B cell (primary cell): ENCODE measurements around the gene TRMT6. TPM values are rescaled to one million over a fixed set of nuclear protein-coding genes. Genes with fewer than 3 reads are reported as not detected.
A peak's percentile ranks its signal among the peaks of the same experiment; 100 is the strongest.

Experiments
- ATAC-seq: fragments of 200-7000 bp; cut with Tn5 transposase; one replicate; pipeline ENCODE4 v1.10.0; 2021; ENCODE audit warnings: low read depth, mild to moderate bottlenecking, moderate number of reproducible peaks, moderate library complexity
- CTCF ChIA-PET: fragments of 350-600 bp; sonication (Branson Sonifier 250); formaldehyde crosslinking; loops from one replicate; lab custom pipeline; 2021; ENCODE audit warnings: antibody characterized with exemption, inconsistent platforms; lab: Charles Lee
- POLR2A ChIA-PET: fragments of 350-600 bp; sonication (Branson Sonifier 250); formaldehyde crosslinking; loops from one replicate; lab custom pipeline; 2021; ENCODE audit warnings: antibody characterized with exemption; lab: Charles Lee
- DNase-seq: peaks from one replicate; pipeline ENCODE4 v3.0.0; 2013
- H2AFZ ChIP-seq: 2 replicates; pipeline ENCODE4 v1.6.1; 2012; ENCODE audit warnings: mild to moderate bottlenecking, low read depth, low read length; ENCODE audit not compliant: insufficient read depth, poor library complexity, severe bottlenecking
- H3K27ac ChIP-seq, 2 donors: 1 replicate in 1 of 2; 2 replicates in 1 of 2; pipeline ENCODE4 v1.5.1; 2012 to 2013; ENCODE audit warnings: low read length in 2 of 2, mild to moderate bottlenecking in 2 of 2, moderate library complexity in 1 of 2
- H3K27me3 ChIP-seq, 4 experiments: fragments of 200-600 bp in 1 of 4; sonication (generic) in 1 of 4; replicated peaks in 1 of 4; 1 replicate in 2 of 4; 2 replicates in 2 of 4; pipeline versions ENCODE4 v1.6.1 to v1.7.0; 2013 to 2016; ENCODE audit warnings: low read length in 3 of 4, mild to moderate bottlenecking in 2 of 4, mixed read lengths in 1 of 4, moderate library complexity in 1 of 4; ENCODE audit not compliant: insufficient read depth in 4 of 4, control insufficient read depth in 3 of 4; ENCODE audit errors: control extremely low read depth in 1 of 4
- H3K36me3 ChIP-seq, 2 experiments: replicated peaks in 1 of 2; 1 replicate in 1 of 2; 2 replicates in 1 of 2; pipeline versions ENCODE4 v1.6.1 to v1.7.1; 2013; ENCODE audit warnings: low read length in 1 of 2; ENCODE audit not compliant: insufficient read depth in 2 of 2, control insufficient read depth in 1 of 2; ENCODE audit errors: control extremely low read depth in 1 of 2, extremely low read depth in 1 of 2
- H3K4me1 ChIP-seq, 2 donors: fragments of 200-600 bp in 1 of 2; sonication (generic) in 1 of 2; 1 replicate in 1 of 2; 2 replicates in 1 of 2; pipeline versions ENCODE4 v1.5.1 to v1.6.1; 2013 to 2017; ENCODE audit warnings: low read length in 2 of 2; ENCODE audit not compliant: control insufficient read depth in 2 of 2, insufficient read depth in 2 of 2
- H3K4me2 ChIP-seq: replicated peaks from 2 replicates; pipeline ENCODE3; 2012; ENCODE audit warnings: mild to moderate bottlenecking, low read depth, low read length; ENCODE audit not compliant: poor library complexity, severe bottlenecking
- H3K4me3 ChIP-seq, 5 experiments: fragments of 200-600 bp in 1 of 5; sonication (generic) in 1 of 5; 1 replicate in 3 of 5; 2 replicates in 2 of 5; pipeline versions ENCODE4 v1.5.1 to v1.7.0; 2011 to 2016; ENCODE audit warnings: low read length in 4 of 5, mild to moderate bottlenecking in 4 of 5, low read depth in 2 of 5, control low read depth in 1 of 5, moderate library complexity in 1 of 5; ENCODE audit not compliant: insufficient read depth in 1 of 5; ENCODE audit errors: control extremely low read depth in 1 of 5, extremely low read depth in 1 of 5
- H3K79me2 ChIP-seq: fragments of 200-600 bp; sonication (generic); one replicate; pipeline ENCODE4 v1.6.0; 2016; ENCODE audit warnings: low read length; ENCODE audit not compliant: control insufficient read depth, insufficient read depth
- H3K9ac ChIP-seq: fragments of 200-600 bp; sonication (generic); 2 replicates; pipeline ENCODE4 v1.6.1; 2017; ENCODE audit warnings: mild to moderate bottlenecking, low read length, moderate library complexity
- H3K9me3 ChIP-seq, 3 donors: one replicate each; pipeline versions ENCODE4 v1.6.1 to v1.7.1; 2013; ENCODE audit warnings: low read length in 2 of 3; ENCODE audit not compliant: control insufficient read depth in 2 of 3, insufficient read depth in 1 of 3; ENCODE audit errors: control extremely low read depth in 1 of 3
- H4K20me1 ChIP-seq: 2 replicates; pipeline ENCODE4 v1.6.0; 2012; ENCODE audit warnings: mild to moderate bottlenecking, low read length; ENCODE audit not compliant: insufficient read depth, control insufficient read depth, poor library complexity, severe bottlenecking
- H3K27ac Mint-ChIP-seq: one replicate; pipeline ENCODE4 v1.8.0; 2021; ENCODE audit warnings: mixed read lengths
- H3K27me3 Mint-ChIP-seq: one replicate; pipeline ENCODE4 v1.8.0; 2021; ENCODE audit warnings: mixed read lengths
- H3K4me1 Mint-ChIP-seq: one replicate; pipeline ENCODE4 v1.8.0; 2021; ENCODE audit warnings: mixed read lengths
- H3K4me3 Mint-ChIP-seq: one replicate; pipeline ENCODE4 v1.8.0; 2021; ENCODE audit warnings: mixed read lengths
- H3K9me3 Mint-ChIP-seq: one replicate; pipeline ENCODE4 v1.8.0; 2022; ENCODE audit warnings: mixed read lengths; ENCODE audit not compliant: insufficient read depth
- EZH2 ChIP-seq: IDR thresholded peaks from 2 replicates; pipeline ENCODE4 v1.6.1; 2012; ENCODE audit warnings: borderline replicate concordance, low read depth, mild to moderate bottlenecking, moderate library complexity, low read length; ENCODE audit not compliant: insufficient read depth, poor library complexity, severe bottlenecking
- WGBS: methylation state at CpG from one replicate; pipeline ENCODE4 v1.1.5; 2013; ENCODE audit warnings: missing lambda C conversion rate; ENCODE audit not compliant: insufficient coverage; 5-methylcytosine and 5-hydroxymethylcytosine counted together
- intact Hi-C: fragments of 100-400 bp; cut with micrococcal nuclease; formaldehyde crosslinking; loops from one replicate; pipeline ENCODE4 v1.10.0; 2022
- polyA plus RNA-seq: library from polyadenylated mRNA; depleted of rRNA; stranded (reverse); fragments of >200 nt; gene quantifications from 2 replicates; pipeline ENCODE4 v1.2.3, GENCODE V29; 2012
- small RNA-seq: library from RNA; depleted of rRNA; stranded (forward); fragments of <200 nt; gene quantifications from one replicate; pipeline ENCODE3, GENCODE V24; 2012; ENCODE audit warnings: low replicate concordance, low read depth; ENCODE audit not compliant: insufficient read length
- total RNA-seq, 2 donors: library from RNA; stranded (reverse); fragments of 120-200 nt in 1 of 2; gene quantifications; 1 replicate in 1 of 2; 2 replicates in 1 of 2; pipeline versions ENCODE4 v1.2.3 to v1.2.4, GENCODE V29; 2013 to 2022
- TF ChIP-seq, protein P1 (sequence below): fragments of 200-600 bp; IDR thresholded peaks from one replicate; pipeline ENCODE4 v1.8.0; 2022; ENCODE audit warnings: antibody characterized with exemption, mild to moderate bottlenecking

TRMT6 gene
- total and polyA plus RNA-seq, 2 donors (not counting 1 experiment from before 2014, with no cell fraction given): 5.7 to 18.2 TPM

GRCh38 chr20:5887386-5887785, 62.9 kb downstream of the TRMT6 start:
- Histone ChIP-seq H2AFZ (no peak overlapping the region), H3K4me1 (no peaks in the 10 kb centered on the region), H3K9me3 (no peaks in the 10 kb centered on the region), H3K27me3 (peaks cover 0 to 8% (median 2%) of the 10 kb centered on the region in 4 experiments), H3K9ac (no peak overlapping the region), H3K4me2 (no peak overlapping the region), H4K20me1 (no peaks in the 10 kb centered on the region), H3K79me2 (no peaks in the 10 kb centered on the region), H3K36me3 (no peaks in the 10 kb centered on the region), H3K27ac (no peak overlapping the region), H3K4me3 (no peak overlapping the region)
- H3K27ac Mint-ChIP-seq: no peak overlapping the region
- H3K27me3 Mint-ChIP-seq: peaks cover 28% of the 10 kb centered on the region
- H3K4me3 Mint-ChIP-seq: no peak overlapping the region
- WGBS: 94% methylated on average over 4 of the region's 5 CpGs
- CTCF ChIA-PET: interaction anchor here (0.9 kb wide), 1 partner anchor 9 kb away, joined by 3 read pairs; no protein-coding TSS in a partner anchor
- TF ChIP-seq EZH2: no peak
- TF ChIP-seq, protein P1, sequence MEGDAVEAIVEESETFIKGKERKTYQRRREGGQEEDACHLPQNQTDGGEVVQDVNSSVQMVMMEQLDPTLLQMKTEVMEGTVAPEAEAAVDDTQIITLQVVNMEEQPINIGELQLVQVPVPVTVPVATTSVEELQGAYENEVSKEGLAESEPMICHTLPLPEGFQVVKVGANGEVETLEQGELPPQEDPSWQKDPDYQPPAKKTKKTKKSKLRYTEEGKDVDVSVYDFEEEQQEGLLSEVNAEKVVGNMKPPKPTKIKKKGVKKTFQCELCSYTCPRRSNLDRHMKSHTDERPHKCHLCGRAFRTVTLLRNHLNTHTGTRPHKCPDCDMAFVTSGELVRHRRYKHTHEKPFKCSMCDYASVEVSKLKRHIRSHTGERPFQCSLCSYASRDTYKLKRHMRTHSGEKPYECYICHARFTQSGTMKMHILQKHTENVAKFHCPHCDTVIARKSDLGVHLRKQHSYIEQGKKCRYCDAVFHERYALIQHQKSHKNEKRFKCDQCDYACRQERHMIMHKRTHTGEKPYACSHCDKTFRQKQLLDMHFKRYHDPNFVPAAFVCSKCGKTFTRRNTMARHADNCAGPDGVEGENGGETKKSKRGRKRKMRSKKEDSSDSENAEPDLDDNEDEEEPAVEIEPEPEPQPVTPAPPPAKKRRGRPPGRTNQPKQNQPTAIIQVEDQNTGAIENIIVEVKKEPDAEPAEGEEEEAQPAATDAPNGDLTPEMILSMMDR: no peak
- no peaks in the 10 kb centered on the region for H3K4me1 Mint-ChIP-seq
- POLR2A ChIA-PET: no interaction called here
- no peak for ATAC-seq
- no peaks in the 10 kb centered on the region for H3K9me3 Mint-ChIP-seq
- intact Hi-C loops: no loop called here
- DNase-seq: no peak

Small RNAs within 50 kb of the gene (small RNA-seq; reads per million reads assigned to genes)
- gene RF00019 (not detected), gene RNU1-55P (16.3 reads per million, percentile 88 among the genes with 10 or more reads in this experiment)

Other genes with a start within 250 kb of the TRMT6 start
- 15.4 and 15.5 TPM in 2 replicates for gene SHLD1, start 200.1 kb downstream of the TRMT6 start, total RNA-seq
- gene SHLD1, start 200.1 kb downstream of the TRMT6 start, polyA plus RNA-seq: 17.3 and 18.5 TPM in 2 replicates
- not detected in 2 replicates for gene CHGB, start 39.0 kb downstream of the TRMT6 start, total RNA-seq
- gene CHGB, start 39.0 kb downstream of the TRMT6 start, polyA plus RNA-seq: not detected in 2 replicates
- gene MCM8, start 119 bp upstream of the TRMT6 start, total RNA-seq: 13.7 and 13.8 TPM in 2 replicates
- 2.6 and 4.4 TPM in 2 replicates for gene MCM8, start 119 bp upstream of the TRMT6 start, polyA plus RNA-seq
- gene CRLS1, start 55.6 kb upstream of the TRMT6 start, total RNA-seq: 20.8 and 21.8 TPM in 2 replicates
- gene CRLS1, start 55.6 kb upstream of the TRMT6 start, polyA plus RNA-seq: 14.4 and 15.6 TPM in 2 replicates
- gene LRRN4, start 103.5 kb upstream of the TRMT6 start, total RNA-seq: not detected in 2 replicates
- 0.07 TPM in 1 of 2 replicates, not detected in the other for gene LRRN4, start 103.5 kb upstream of the TRMT6 start, polyA plus RNA-seq
- not detected in 2 replicates for gene FERMT1, start 172.5 kb upstream of the TRMT6 start, total RNA-seq
- gene FERMT1, start 172.5 kb upstream of the TRMT6 start, polyA plus RNA-seq: not detected in 2 replicates